Panc1 (cell line): ENCODE measurements around the gene APOLD1.

Experiments
- CTCF ChIP-seq: fragments of 450-650 bp; IDR thresholded peaks from 2 replicates; pipeline ENCODE4 v1.5.1; 2017; ENCODE audit warnings: mild to moderate bottlenecking
- POLR2AphosphoS5 ChIP-seq: IDR thresholded peaks from 2 replicates; pipeline ENCODE4 v1.6.1; 2012; ENCODE audit warnings: mild to moderate bottlenecking, low read depth, low read length, moderate library complexity

GRCh38 chr12:12774791-12775190 lies 10.7 kb upstream of the APOLD1 start:
- TF ChIP-seq CTCF = no peak
- no peak for TF ChIP-seq POLR2AphosphoS5
